Peyer's patch (tissue), 4 donors: ENCODE data around the gene BUB1B. TPM values are rescaled to one million over a fixed set of nuclear protein-coding genes. Genes with fewer than 3 reads are reported as not detected.
"Not testable (repeated sequence)": the region's sequence is repeated elsewhere in the genome, so short reads cannot be mapped to it uniquely, and the experiment has no call there.

ENCODE experiments used
- DNase-seq, 3 donors: peaks; one replicate each; pipeline ENCODE4 v3.0.0-alpha.2; 2017 to 2019
- H3K27ac ChIP-seq, 4 donors: fragments of 200-600 bp; sonication (generic); one replicate each; pipeline ENCODE4 v1.5.1; 2016 to 2019
- H3K27me3 ChIP-seq, 2 donors: fragments of 200-600 bp; sonication (generic); one replicate each; pipeline ENCODE4 v1.5.1; 2019
- H3K36me3 ChIP-seq, 3 donors: fragments of 200-600 bp; sonication (generic); one replicate each; pipeline ENCODE4 v1.5.1; 2016 to 2019
- H3K4me1 ChIP-seq, 4 donors: fragments of 200-600 bp; sonication (generic); one replicate each; pipeline ENCODE4 v1.5.1; 2016 to 2019
- H3K4me3 ChIP-seq, 4 donors: fragments of 200-600 bp; sonication (generic); 1 replicate in 3 of 4; 2 replicates in 1 of 4; pipeline ENCODE4 v1.5.1; 2016 to 2019; ENCODE audit warnings: mild to moderate bottlenecking in 1 of 4
- H3K9me3 ChIP-seq, 4 donors: fragments of 200-600 bp; sonication (generic); one replicate each; pipeline ENCODE4 v1.5.1; 2016 to 2019; ENCODE audit warnings: mild to moderate bottlenecking in 1 of 4
- POLR2A ChIP-seq, 2 donors: fragments of 450-650 bp; IDR thresholded peaks; one replicate each; pipeline ENCODE4 v1.5.1; 2017; ENCODE audit warnings: antibody characterized with exemption in 2 of 2, mild to moderate bottlenecking in 2 of 2, moderate library complexity in 2 of 2
- total RNA-seq, 4 donors: library from RNA; depleted of rRNA; stranded (reverse); fragments of >200 nt; gene quantifications; one replicate each; pipeline ENCODE4 v1.1.0, GENCODE V29; 2016
- TF ChIP-seq, protein P1 (sequence below), 6 experiments: fragments of 450-650 bp in 4 of 6; fragments of 200-600 bp in 2 of 6; sonication (generic) in 1 of 6; IDR thresholded peaks; one replicate each; pipeline ENCODE4 v1.5.1; 2017 to 2019; ENCODE audit warnings: antibody characterized with exemption in 6 of 6, mild to moderate bottlenecking in 3 of 6, moderate library complexity in 1 of 6

Gene BUB1B
- total RNA-seq, 4 donors from 2014 or later, result 10.6 to 120 (median 13.3) TPM

DNA sequence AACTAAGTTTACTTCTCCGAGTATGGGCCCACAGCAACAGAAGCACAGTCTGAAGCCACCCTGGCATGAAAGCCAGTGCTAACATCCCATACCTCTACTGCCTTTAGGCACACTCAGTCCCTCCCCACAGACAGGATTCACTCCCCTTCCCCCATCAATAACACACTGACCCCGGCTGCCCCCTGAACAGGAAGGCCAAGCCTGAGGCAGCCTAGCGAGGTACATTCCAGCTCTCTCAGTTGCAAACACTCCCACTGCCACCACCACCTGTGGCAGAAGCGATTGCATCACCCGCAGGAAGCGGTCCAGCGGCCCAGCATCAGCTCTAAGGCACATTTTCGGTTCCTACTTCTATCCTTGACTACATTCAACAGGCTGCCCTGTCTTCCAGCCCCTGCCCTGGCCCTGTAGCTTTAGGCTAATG is 45.2 kb upstream of the BUB1B start:
- peaks cover 0 to 11% (median 0%) of the 10 kb centered on the region in 4 donors for H3K4me1 ChIP-seq
- no peaks in the 10 kb centered on the region for H3K27me3 ChIP-seq
- peak overlapping the region in 2 of 4 donors; percentile 60 to 68 for H3K27ac ChIP-seq
- no peaks in the 10 kb centered on the region for H3K9me3 ChIP-seq
- no peak overlapping the region for H3K4me3 ChIP-seq
- no peaks in the 10 kb centered on the region for H3K36me3 ChIP-seq
- peak in 2 of 3 donors; percentile 83 to 90 for DNase-seq
- TF ChIP-seq POLR2A (IDR thresholded peaks at IDR 0.05), result no peak
- TF ChIP-seq, protein P1, sequence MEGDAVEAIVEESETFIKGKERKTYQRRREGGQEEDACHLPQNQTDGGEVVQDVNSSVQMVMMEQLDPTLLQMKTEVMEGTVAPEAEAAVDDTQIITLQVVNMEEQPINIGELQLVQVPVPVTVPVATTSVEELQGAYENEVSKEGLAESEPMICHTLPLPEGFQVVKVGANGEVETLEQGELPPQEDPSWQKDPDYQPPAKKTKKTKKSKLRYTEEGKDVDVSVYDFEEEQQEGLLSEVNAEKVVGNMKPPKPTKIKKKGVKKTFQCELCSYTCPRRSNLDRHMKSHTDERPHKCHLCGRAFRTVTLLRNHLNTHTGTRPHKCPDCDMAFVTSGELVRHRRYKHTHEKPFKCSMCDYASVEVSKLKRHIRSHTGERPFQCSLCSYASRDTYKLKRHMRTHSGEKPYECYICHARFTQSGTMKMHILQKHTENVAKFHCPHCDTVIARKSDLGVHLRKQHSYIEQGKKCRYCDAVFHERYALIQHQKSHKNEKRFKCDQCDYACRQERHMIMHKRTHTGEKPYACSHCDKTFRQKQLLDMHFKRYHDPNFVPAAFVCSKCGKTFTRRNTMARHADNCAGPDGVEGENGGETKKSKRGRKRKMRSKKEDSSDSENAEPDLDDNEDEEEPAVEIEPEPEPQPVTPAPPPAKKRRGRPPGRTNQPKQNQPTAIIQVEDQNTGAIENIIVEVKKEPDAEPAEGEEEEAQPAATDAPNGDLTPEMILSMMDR (IDR thresholded peaks at IDR 0.05), result no peak

DNA sequence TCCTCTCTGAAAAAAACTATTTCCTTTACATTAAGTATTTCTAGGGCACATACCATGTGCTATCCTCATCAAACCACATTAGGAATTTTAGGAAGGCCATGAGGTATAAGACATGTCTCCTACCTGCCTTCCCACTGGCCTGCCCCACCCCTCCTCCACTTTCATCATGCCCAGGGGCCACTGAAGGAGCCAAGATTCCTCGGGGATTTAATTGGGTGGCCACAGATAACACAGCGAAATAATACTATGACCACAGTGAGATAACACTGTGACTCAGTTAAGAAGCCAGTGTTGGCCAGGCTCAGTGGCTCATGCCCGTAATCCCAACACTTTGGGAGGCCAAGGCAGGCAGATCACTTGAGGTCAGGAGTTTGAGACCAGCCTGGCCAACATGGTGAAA is 42.4 kb upstream of the BUB1B start:
- no peak for TF ChIP-seq POLR2A (IDR thresholded peaks at IDR 0.05)
- TF ChIP-seq, protein P1 (IDR thresholded peaks at IDR 0.05), result no peak
- Histone ChIP-seq H3K27ac (no peak overlapping the region), H3K4me1 (peaks cover 0 to 11% (median 0%) of the 10 kb centered on the region in 4 donors), H3K27me3 (no peaks in the 10 kb centered on the region), H3K9me3 (no peaks in the 10 kb centered on the region), H3K36me3 (no peaks in the 10 kb centered on the region), H3K4me3 (no peak overlapping the region)
- DNase-seq, result peak in 1 of 3 donors; percentile 8

DNA sequence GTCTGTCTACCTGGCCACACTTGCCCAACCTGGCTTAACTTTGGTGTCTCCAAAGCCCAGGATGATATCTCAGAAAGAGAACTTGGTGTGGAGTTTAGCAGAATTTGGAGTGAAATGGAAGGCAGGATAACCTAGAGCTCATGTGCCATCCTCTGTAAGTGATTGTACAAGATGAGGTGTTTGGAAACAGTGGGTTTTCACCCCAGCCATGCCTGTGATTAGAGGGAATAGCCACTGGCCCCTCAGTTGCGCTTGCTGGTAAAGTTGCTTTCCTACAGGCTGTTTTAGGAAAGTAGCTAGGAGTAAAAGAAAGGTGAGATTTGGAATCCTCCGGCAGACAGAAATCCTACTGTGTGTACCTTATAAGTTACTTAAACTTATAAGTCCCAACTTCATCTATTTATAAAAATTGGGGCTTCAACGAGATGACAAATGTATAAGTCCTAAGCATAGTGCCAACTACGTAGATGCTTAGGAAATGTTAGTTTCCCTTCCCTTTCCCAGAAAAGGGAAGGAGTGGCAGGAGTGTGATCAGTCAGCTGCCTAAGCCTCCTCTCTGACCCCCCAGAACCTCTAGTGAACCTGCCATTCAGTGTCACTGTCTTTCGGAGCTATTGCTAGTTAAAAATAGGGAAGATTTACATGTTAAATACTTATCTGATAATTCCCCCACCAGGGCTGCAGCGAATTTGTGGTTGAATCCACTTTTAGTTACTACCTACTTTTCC is 38.8 kb upstream of the BUB1B start:
- Histone ChIP-seq H3K9me3 (no peaks in the 10 kb centered on the region), H3K4me3 (no peak overlapping the region), H3K36me3 (no peaks in the 10 kb centered on the region), H3K27ac (no peak overlapping the region), H3K4me1 (no peaks in the 10 kb centered on the region), H3K27me3 (no peaks in the 10 kb centered on the region)
- DNase-seq, result peak in 1 of 3 donors; percentile 34
- no peak for TF ChIP-seq POLR2A (IDR thresholded peaks at IDR 0.05)
- TF ChIP-seq, protein P1 (IDR thresholded peaks at IDR 0.05), result no peak

DNA sequence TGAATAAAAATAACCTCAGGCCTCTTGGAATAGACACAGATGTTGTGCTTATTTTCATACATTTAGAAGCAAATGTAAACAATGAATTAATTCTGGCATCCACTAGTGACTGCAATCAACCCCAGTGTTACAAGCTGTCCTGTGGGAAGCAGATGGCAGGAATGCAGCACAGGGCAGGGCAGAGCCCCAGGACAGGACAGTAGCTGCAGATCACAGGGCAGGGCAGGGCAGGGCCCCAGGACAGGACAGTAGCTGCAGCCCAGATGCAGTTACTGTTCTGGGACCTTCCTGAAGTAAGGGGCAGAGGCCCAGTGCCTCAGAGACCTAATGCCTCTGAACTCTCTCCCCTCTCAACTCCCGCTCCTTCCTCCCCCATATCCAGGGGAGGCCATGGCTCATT is 37.9 kb upstream of the BUB1B start:
- not testable (repeated sequence) for H3K36me3 ChIP-seq, H3K27me3 ChIP-seq, H3K27ac ChIP-seq, DNase-seq, H3K4me3 ChIP-seq, H3K9me3 ChIP-seq, H3K4me1 ChIP-seq

DNA sequence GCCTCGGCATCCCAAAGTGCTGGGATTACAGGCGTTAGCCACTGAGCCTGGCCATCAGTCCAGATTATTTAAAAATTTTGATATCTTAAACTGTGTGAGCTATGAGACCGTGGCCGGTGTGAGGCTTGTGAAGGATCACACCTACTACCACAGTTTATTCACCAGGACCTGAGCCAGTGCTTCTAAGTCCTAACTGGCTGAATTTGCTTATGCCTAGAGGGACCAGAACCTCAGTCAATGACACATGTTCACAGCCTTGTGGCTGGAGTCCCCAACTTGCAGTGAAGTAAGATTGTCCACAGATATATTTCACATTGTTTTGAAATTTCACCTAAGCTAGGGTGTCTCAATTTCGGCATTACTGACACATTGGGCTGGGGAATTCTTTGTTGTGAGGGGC is 37.0 kb upstream of the BUB1B start:
- DNase-seq, result peak in 1 of 3 donors; percentile 10
- H3K27me3 ChIP-seq, H3K9me3 ChIP-seq, H3K4me1 ChIP-seq, H3K27ac ChIP-seq, H3K4me3 ChIP-seq, H3K36me3 ChIP-seq: not testable (repeated sequence)

DNA sequence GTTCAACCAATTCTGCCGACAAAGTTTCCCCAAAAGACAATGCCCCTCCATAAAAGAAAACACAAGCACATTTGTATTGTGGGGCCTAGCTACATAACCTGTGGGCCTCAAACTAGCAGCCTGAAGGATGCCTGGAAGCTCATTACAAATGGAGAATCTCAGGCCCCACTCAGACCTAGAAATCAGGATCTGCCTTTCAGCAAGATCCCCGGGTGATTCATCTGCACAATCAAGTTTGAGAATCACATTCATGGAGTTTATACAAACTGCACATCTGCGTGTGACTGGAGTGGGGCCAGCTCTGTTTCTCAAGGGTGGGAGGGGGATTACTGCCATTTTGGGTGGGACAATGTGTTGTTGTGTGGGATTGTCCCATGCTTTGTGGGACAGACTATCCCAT is 36.5 kb upstream of the BUB1B start:
- not testable (repeated sequence) for H3K4me1 ChIP-seq, H3K9me3 ChIP-seq, H3K4me3 ChIP-seq, H3K36me3 ChIP-seq, H3K27ac ChIP-seq, H3K27me3 ChIP-seq
- DNase-seq, result peak in 1 of 3 donors; percentile 9

DNA sequence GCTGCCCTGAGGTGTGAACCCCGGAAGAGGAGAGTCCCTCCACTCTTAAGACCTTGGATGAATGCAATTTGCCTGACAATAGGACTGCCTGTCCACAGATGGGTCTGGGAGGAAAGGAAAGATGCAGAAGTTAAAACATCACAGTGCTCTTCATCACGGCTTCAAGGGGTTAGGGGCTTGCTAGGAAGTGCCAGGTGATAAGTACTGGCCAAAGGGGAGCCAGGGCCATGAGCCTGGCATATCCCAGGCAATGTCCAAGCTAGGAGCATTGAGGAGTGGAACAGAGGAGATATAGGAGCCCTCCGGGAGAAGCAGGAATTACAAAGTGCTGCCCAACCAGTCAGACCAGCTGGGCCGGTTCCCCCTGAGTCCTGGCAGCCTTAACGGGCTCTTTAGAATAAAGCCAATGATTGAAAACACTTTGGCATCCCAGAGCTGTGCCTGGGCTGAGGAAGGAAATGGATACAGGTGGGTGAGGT is 36.0 kb upstream of the BUB1B start:
- H3K27me3 ChIP-seq, H3K27ac ChIP-seq, H3K9me3 ChIP-seq, H3K4me3 ChIP-seq, H3K4me1 ChIP-seq, H3K36me3 ChIP-seq: not testable (repeated sequence)
- peak in 1 of 3 donors; percentile 21 for DNase-seq

DNA sequence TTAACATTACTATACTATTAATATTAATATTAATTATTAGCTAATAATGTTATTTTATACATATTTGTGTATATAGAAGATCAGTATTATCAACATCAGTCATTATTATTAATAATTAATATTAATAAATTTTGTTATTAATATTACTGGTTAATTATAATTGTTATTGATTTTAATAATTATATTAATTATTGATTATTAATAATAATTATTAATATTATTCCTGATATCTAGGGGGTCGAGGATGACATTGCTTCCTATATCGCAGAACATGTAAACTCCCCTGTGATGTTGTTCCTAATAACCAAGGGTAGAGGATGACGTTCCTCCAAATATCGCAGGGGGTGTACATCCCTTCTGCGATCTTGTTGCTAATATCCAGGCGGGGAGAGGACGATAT is 34.9 kb upstream of the BUB1B start:
- no peak overlapping the region for H3K4me3 ChIP-seq
- TF ChIP-seq POLR2A (IDR thresholded peaks at IDR 0.05), result no peak
- TF ChIP-seq, protein P1 (IDR thresholded peaks at IDR 0.05), result no peak

More for the DNA sequence above, 34.9 kb upstream of the BUB1B start:
- DNase-seq, result no peak
- no peaks in the 10 kb centered on the region for H3K27me3 ChIP-seq
- H3K36me3 ChIP-seq, result no peaks in the 10 kb centered on the region
- H3K27ac ChIP-seq, result no peak overlapping the region
- H3K9me3 ChIP-seq, result no peaks in the 10 kb centered on the region
- H3K4me1 ChIP-seq, result no peaks in the 10 kb centered on the region
